CD14-positive monocyte (primary cell): Measurements from ENCODE around the gene SHOC1. TPM values are rescaled to one million over a fixed set of nuclear protein-coding genes. Genes with fewer than 3 reads are reported as not detected.

Source experiments
- DNase-seq, 3 donors: peaks; one replicate each; pipeline ENCODE4 v3.0.0-alpha.2; 2011 to 2022
- H2AFZ ChIP-seq: 2 replicates; pipeline ENCODE4 v1.6.0; 2012; ENCODE audit warnings: mild to moderate bottlenecking, low read depth, low read length, inconsistent platforms; ENCODE audit not compliant: insufficient read depth, poor library complexity, severe bottlenecking
- H3K27ac ChIP-seq, 2 donors: 1 replicate in 1 of 2; 2 replicates in 1 of 2; pipeline ENCODE4 v1.5.1; 2012 to 2013; ENCODE audit warnings: low read length in 2 of 2, control low read depth in 1 of 2, inconsistent platforms in 1 of 2, low read depth in 1 of 2, mild to moderate bottlenecking in 1 of 2
- H3K27me3 ChIP-seq, 2 donors: one replicate each; pipeline versions ENCODE4 v1.6.0 to v1.6.1; 2011 to 2013; ENCODE audit warnings: low read length in 2 of 2; ENCODE audit not compliant: control insufficient read depth in 2 of 2, insufficient read depth in 2 of 2
- H3K36me3 ChIP-seq, 2 donors: replicated peaks in 1 of 2; 1 replicate in 1 of 2; 2 replicates in 1 of 2; pipeline versions ENCODE4 v1.5.1 to v1.6.1; 2012 to 2013; ENCODE audit warnings: low read length in 2 of 2, control low read depth in 1 of 2, inconsistent platforms in 1 of 2, mild to moderate bottlenecking in 1 of 2; ENCODE audit not compliant: insufficient read depth in 2 of 2, control insufficient read depth in 1 of 2
- H3K4me1 ChIP-seq, 2 donors: 1 replicate in 1 of 2; 2 replicates in 1 of 2; pipeline versions ENCODE4 v1.5.1 to v1.6.1; 2012 to 2013; ENCODE audit warnings: low read length in 2 of 2, control low read depth in 1 of 2, inconsistent platforms in 1 of 2, mild to moderate bottlenecking in 1 of 2, moderate library complexity in 1 of 2; ENCODE audit not compliant: insufficient read depth in 2 of 2, control insufficient read depth in 1 of 2
- H3K4me2 ChIP-seq: replicated peaks from 2 replicates; pipeline ENCODE3; 2012; ENCODE audit warnings: low read length, moderate library complexity, mild to moderate bottlenecking; ENCODE audit not compliant: poor library complexity, severe bottlenecking; ENCODE audit errors: extremely low read depth
- H3K4me3 ChIP-seq, 3 experiments: fragments of 200-600 bp in 1 of 3; sonication (generic) in 1 of 3; replicated peaks in 1 of 3; 1 replicate in 2 of 3; 2 replicates in 1 of 3; pipeline ENCODE4 v1.5.1; 2011 to 2013; ENCODE audit warnings: low read length in 3 of 3, mild to moderate bottlenecking in 3 of 3, control low read depth in 2 of 3, low read depth in 2 of 3, inconsistent platforms in 1 of 3, moderate library complexity in 1 of 3
- H3K79me2 ChIP-seq: 2 replicates; pipeline ENCODE4 v1.6.0; 2012; ENCODE audit warnings: mild to moderate bottlenecking, control low read depth, inconsistent platforms, low read length, moderate library complexity; ENCODE audit not compliant: insufficient read depth
- H3K9ac ChIP-seq: 2 replicates; pipeline ENCODE4 v1.6.0; 2017; ENCODE audit warnings: low read length, mild to moderate bottlenecking; ENCODE audit not compliant: insufficient read depth, poor library complexity, severe bottlenecking
- H3K9me3 ChIP-seq, 2 donors: replicated peaks in 1 of 2; 1 replicate in 1 of 2; 2 replicates in 1 of 2; pipeline versions ENCODE4 v1.5.1 to v1.6.1; 2012 to 2013; ENCODE audit warnings: low read length in 2 of 2, control low read depth in 1 of 2; ENCODE audit not compliant: control insufficient read depth in 1 of 2, insufficient read depth in 1 of 2
- H4K20me1 ChIP-seq: 2 replicates; pipeline ENCODE4 v1.6.0; 2012; ENCODE audit warnings: mild to moderate bottlenecking, low read length, control low read depth, moderate library complexity; ENCODE audit not compliant: insufficient read depth
- H3K27ac Mint-ChIP-seq, 7 donors: one replicate each; pipeline ENCODE4 v1.8.0; 2020; ENCODE audit warnings: mild to moderate bottlenecking in 7 of 7, mixed read lengths in 7 of 7, moderate library complexity in 6 of 7, inconsistent platforms in 2 of 7
- H3K27me3 Mint-ChIP-seq, 3 donors: one replicate each; pipeline ENCODE4 v1.8.0; 2021 to 2022; ENCODE audit warnings: low read depth in 3 of 3, mild to moderate bottlenecking in 3 of 3, mixed read lengths in 3 of 3, moderate library complexity in 3 of 3, inconsistent platforms in 1 of 3
- H3K36me3 Mint-ChIP-seq, 2 donors: one replicate each; pipeline ENCODE4 v1.8.0; 2020; ENCODE audit warnings: mixed read lengths in 2 of 2, inconsistent platforms in 1 of 2, mild to moderate bottlenecking in 1 of 2
- H3K4me1 Mint-ChIP-seq: one replicate; pipeline ENCODE4 v1.8.0; 2020; ENCODE audit warnings: mild to moderate bottlenecking, mixed read lengths
- H3K4me3 Mint-ChIP-seq, 2 donors: one replicate each; pipeline ENCODE4 v1.8.0; 2020; ENCODE audit warnings: mild to moderate bottlenecking in 2 of 2, mixed read lengths in 2 of 2, moderate library complexity in 1 of 2
- H3K9me3 Mint-ChIP-seq, 7 donors: one replicate each; pipeline ENCODE4 v1.8.0; 2020 to 2022; ENCODE audit warnings: mixed read lengths in 7 of 7, mild to moderate bottlenecking in 6 of 7, moderate library complexity in 6 of 7, inconsistent platforms in 2 of 7
- whole genome bisulfite sequencing: methylation state at CpG from one replicate; pipeline ENCODE4 v1.1.5; 2013; ENCODE audit warnings: missing lambda C conversion rate; ENCODE audit not compliant: insufficient coverage; 5-methylcytosine and 5-hydroxymethylcytosine counted together
- intact Hi-C, 2 donors: fragments of 100-400 bp; cut with micrococcal nuclease; formaldehyde crosslinking; loops; one replicate each; pipeline versions ENCODE4 v1.15.0 to v1.15.1; 2023
- polyA plus RNA-seq, 3 donors: library from polyadenylated mRNA; depleted of rRNA in 1 of 3; unstranded in 2 of 3; stranded (reverse) in 1 of 3; fragments of 300-500 nt in 2 of 3; fragments of >200 nt in 1 of 3; fragmentation: Illumina TruSeq in 2 of 3; gene quantifications; 1 replicate in 2 of 3; 2 replicates in 1 of 3; pipeline ENCODE4 v1.2.3, GENCODE V29; 2012 to 2021
- TF ChIP-seq, protein P1 (sequence below): fragments of 200-600 bp; IDR thresholded peaks from one replicate; pipeline ENCODE4 v1.8.0; 2022; ENCODE audit warnings: antibody characterized with exemption, mild to moderate bottlenecking

Gene SHOC1
- polyA plus RNA-seq, 3 donors = not detected

DNA sequence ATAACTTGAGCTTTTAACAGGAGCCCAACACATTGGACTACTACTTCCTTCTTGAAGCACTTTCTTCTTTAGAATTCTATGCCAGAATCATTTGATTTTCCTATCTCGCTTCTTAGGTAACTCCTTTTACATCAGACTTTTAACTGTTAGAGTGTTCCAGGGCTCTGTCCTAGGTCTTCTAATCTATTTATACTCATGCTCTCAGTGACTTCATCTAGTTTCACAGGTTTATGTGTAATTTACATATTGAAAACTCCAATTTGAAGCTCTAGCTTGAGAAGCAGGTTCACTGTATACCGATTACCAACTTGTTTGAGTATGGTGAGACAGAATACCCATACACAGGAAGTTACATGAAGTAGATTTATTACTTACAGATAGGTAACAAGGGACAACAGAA is 11.3 kb downstream of the SHOC1 start:
- H3K9me3 ChIP-seq = peaks cover 0 to 5% of the 10 kb centered on the region in 2 donors
- H3K79me2 ChIP-seq = no peaks in the 10 kb centered on the region
- DNase-seq = no peak
- no peak overlapping the region for H3K4me3 Mint-ChIP-seq
- H3K4me1 ChIP-seq = no peaks in the 10 kb centered on the region
- H3K4me3 ChIP-seq = no peak overlapping the region
- no peaks in the 10 kb centered on the region for H3K36me3 ChIP-seq
- H3K27me3 ChIP-seq = no peaks in the 10 kb centered on the region
- no peak overlapping the region for H2AFZ ChIP-seq
- WGBS = 100% methylated on average over 1 of the region's 2 CpGs
- H4K20me1 ChIP-seq = no peaks in the 10 kb centered on the region
- H3K27me3 Mint-ChIP-seq = no peaks in the 10 kb centered on the region
- H3K27ac ChIP-seq = no peak overlapping the region
- no peak overlapping the region for H3K4me2 ChIP-seq
- TF ChIP-seq, protein P1, sequence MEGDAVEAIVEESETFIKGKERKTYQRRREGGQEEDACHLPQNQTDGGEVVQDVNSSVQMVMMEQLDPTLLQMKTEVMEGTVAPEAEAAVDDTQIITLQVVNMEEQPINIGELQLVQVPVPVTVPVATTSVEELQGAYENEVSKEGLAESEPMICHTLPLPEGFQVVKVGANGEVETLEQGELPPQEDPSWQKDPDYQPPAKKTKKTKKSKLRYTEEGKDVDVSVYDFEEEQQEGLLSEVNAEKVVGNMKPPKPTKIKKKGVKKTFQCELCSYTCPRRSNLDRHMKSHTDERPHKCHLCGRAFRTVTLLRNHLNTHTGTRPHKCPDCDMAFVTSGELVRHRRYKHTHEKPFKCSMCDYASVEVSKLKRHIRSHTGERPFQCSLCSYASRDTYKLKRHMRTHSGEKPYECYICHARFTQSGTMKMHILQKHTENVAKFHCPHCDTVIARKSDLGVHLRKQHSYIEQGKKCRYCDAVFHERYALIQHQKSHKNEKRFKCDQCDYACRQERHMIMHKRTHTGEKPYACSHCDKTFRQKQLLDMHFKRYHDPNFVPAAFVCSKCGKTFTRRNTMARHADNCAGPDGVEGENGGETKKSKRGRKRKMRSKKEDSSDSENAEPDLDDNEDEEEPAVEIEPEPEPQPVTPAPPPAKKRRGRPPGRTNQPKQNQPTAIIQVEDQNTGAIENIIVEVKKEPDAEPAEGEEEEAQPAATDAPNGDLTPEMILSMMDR = no peak
- H3K9me3 Mint-ChIP-seq = peaks cover 3 to 14% (median 7%) of the 10 kb centered on the region in 7 donors
- no peak overlapping the region for H3K27ac Mint-ChIP-seq
- H3K4me1 Mint-ChIP-seq = no peaks in the 10 kb centered on the region
- H3K36me3 Mint-ChIP-seq = no peaks in the 10 kb centered on the region
- no peak overlapping the region for H3K9ac ChIP-seq
- intact Hi-C loops = no loop called here

DNA sequence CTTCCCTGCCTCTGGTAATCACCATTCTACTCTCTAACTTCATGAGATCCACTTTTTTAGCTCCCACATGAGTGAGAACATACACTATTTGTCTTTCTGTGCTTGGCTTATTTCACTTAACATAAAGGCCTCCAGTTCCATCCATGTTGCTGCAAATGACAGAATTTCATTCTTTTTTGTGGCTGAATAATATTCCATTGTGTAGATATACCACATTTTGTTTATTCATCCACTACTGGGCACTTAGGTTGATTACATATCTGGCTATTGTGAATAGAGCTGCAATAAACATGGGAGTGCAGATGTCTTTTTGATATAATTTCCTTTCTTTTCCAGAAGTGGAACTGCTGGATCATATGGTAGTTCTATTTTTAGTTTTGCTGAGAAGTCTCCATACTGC is 28.7 kb downstream of the SHOC1 start:
- Mint-ChIP-seq H3K27me3 (no peaks in the 10 kb centered on the region), H3K9me3 (peaks cover 8 to 23% (median 12%) of the 10 kb centered on the region in 7 donors), H3K36me3 (no peaks in the 10 kb centered on the region), H3K4me3 (no peak overlapping the region), H3K27ac (no peak overlapping the region), H3K4me1 (no peaks in the 10 kb centered on the region)
- H3K27me3 ChIP-seq = no peaks in the 10 kb centered on the region
- no peak overlapping the region for H3K9ac ChIP-seq
- H3K4me2 ChIP-seq = no peak overlapping the region
- peaks cover 0 to 4% of the 10 kb centered on the region in 2 donors for H3K9me3 ChIP-seq
- no peaks in the 10 kb centered on the region for H3K4me1 ChIP-seq
- no peak overlapping the region for H3K4me3 ChIP-seq
- H3K27ac ChIP-seq = no peak overlapping the region
- intact Hi-C loops = no loop called here
- H3K79me2 ChIP-seq = no peaks in the 10 kb centered on the region
- H4K20me1 ChIP-seq = no peaks in the 10 kb centered on the region
- TF ChIP-seq, protein P1 = no peak
- H3K36me3 ChIP-seq = no peaks in the 10 kb centered on the region
- DNase-seq = no peak
- H2AFZ ChIP-seq = no peak overlapping the region
